ENCODE results near the gene LSS.

GRCh38 chr21:46273341-46273740 is 44.8 kb upstream of the LSS start:
- TF ChIP-seq, protein P1, sequence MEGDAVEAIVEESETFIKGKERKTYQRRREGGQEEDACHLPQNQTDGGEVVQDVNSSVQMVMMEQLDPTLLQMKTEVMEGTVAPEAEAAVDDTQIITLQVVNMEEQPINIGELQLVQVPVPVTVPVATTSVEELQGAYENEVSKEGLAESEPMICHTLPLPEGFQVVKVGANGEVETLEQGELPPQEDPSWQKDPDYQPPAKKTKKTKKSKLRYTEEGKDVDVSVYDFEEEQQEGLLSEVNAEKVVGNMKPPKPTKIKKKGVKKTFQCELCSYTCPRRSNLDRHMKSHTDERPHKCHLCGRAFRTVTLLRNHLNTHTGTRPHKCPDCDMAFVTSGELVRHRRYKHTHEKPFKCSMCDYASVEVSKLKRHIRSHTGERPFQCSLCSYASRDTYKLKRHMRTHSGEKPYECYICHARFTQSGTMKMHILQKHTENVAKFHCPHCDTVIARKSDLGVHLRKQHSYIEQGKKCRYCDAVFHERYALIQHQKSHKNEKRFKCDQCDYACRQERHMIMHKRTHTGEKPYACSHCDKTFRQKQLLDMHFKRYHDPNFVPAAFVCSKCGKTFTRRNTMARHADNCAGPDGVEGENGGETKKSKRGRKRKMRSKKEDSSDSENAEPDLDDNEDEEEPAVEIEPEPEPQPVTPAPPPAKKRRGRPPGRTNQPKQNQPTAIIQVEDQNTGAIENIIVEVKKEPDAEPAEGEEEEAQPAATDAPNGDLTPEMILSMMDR (conservative IDR thresholded peaks at IDR 0.05) = no peak
- TF ChIP-seq ZFX (IDR thresholded peaks at IDR 0.05) = no peak
